Measurements from ENCODE around the gene WDR70.
A peak's percentile ranks its signal among the peaks of the same experiment; 100 is the strongest.
"Not testable (repeated sequence)": the region's sequence is repeated elsewhere in the genome, so short reads cannot be mapped to it uniquely, and the experiment has no call there.

Gene WDR70

DNA sequence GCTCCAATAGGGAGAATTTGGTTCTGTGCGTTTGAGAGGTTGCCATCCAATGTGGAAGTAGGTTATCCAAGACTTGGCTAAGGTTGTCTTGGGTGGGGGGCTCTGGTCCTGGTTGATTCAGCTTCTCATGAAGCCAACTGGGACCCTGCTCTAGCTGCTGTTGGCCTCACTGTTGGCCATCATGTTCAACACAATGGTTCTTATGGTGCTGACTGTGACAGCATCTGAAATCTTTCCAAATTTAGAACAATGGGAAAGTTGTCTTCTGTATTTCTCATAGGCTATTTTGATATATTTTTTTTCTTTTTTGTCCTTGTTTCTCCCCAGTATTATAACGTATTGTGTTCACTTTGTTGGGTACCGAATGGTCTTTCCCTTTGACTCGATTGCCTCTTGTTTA, 388.8 kb downstream of the WDR70 start:
- peak; percentile 72 for DNase-seq (ENCODE audit: low spot score)

DNA sequence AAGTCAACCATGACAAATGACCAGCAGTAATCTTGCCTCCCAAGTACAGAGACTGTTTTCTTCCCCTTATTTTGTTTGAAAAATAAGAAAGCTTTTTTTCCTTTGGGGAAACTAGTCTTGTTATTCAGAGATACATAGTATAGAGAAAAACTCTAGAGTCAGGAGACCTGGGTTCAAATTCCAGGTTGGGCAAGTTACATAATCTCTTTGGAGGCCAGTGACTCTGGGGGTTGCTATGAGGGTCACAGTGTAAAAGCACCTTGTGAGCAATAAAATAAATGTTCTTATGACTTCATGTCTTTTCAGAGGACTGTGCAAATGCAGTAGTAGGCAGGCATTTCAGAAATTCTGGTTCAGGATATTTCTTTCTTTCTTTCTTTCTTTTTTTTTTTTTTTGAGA, 389.3 kb downstream of the WDR70 start:
- DNase-seq (ENCODE audit: low spot score): no peak

DNA sequence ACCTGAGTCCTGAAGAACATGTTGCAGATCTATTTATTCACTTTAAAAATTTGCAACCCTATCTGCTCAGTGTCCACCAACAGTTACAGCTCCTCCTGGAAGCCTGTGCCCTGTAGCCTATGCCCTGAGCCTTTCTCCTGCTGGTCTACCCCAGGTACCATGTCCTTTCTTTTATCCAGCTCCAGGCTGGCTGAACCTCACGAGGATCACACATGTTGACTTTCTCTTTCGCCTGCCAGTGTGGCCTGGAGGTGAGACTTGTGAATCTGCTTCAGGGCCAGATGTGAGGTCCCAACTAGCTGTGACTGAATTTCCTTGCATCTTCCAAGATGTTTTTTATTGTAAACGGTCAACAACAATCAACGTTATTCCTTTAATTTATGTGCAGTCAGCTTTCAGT, 390.0 kb downstream of the WDR70 start:
- no peak for DNase-seq (ENCODE audit: low spot score)

DNA sequence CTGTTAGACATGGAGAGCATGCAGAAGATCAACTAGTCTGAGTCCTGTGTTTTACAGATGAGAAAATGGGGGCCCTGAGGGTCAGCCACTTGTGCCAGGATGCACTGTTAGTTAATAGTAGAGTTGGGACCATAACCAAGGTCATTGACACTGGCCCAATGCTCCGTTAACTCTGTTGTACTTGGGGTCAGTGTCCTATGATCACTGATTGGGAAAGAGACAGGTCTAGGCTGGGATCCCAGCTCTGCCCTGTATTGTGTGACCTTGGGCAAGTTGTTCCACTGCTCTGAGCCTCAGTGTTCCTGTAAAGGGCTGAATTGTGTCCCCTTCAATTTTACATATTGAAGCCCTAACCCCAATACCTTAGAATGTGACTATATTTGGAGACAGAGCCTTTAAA, 390.7 kb downstream of the WDR70 start:
- DNase-seq (ENCODE audit: low spot score): no peak

DNA sequence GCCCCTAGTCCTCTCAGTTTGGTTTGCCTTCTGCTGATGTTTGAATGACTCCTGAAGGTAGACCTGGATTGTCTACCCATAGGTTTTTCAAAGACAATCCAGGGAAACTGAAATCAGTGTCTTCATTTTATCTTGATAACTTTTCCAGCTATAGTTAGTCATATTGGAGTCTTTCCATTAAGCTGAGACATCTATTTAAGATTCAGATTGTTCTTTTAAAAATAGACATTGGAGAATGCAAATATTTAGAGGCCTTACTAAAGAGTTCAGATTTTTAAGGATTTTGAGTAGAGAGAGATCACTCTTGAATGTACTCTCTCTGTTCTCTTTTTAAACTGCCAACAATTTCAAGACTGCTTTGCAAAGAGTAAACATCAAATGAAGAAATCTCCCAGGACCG, 391.7 kb downstream of the WDR70 start:
- DNase-seq (ENCODE audit: low spot score): no peak

DNA sequence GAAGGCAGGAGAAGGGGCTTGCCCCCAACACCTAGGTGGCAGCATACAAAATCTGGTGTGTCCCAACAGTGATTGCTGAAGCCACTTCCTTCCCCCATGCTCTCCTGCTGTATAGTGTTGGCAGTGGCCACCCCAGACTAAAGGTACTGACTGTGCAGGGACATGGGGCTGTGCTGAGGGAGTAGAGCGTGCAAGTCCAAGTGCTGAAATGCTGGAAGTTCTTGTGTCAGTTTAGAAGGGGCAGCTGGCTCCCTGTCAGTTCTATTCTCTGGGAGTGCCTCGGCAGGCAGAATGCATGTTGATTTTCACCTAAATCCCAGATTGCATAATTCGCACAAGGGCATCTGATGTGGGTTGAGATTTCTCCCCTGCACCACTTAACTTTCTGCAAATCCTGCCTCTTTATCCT, 392.1 kb downstream of the WDR70 start:
- no peak for DNase-seq (ENCODE audit: low spot score)

DNA sequence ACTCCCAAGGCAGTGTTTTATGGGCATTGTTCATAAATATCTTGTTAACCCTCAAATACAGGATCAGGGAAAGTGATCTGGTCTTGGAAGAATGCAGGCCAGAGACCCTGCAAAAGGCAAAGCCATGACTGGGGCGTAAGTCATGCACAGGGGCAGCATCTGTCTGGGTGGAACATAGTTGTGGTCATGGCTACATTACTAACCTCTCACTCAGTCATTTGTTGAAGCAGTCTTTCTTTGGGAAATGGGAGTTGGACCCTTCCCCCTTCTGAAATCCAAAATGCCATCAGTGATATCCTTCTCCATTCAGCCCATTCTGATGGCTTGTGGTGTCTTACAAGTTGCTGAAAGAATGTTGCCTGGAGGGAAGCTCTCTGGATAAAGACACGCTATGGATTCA, 392.6 kb downstream of the WDR70 start:
- no peak for DNase-seq (ENCODE audit: low spot score)

DNA sequence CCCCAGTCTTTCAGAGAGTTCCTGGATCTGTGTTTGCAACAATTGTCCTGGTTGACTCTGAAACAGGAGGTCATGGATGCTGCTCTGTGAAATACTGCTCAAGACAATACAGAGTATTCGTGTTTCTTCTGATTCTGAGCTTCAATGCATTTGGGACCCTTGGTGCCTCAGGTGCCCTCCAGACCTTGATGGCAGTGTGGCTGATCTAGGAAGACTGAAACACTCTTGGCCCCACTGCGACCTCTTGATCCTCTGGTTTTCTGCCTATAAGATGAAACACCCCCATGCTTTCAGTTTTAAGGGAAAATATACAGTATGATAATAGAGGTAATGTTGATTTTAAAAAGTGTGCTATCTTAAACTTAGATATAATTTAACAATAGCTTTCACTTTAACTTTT, 393.1 kb downstream of the WDR70 start:
- no peak for DNase-seq (ENCODE audit: low spot score)

DNA sequence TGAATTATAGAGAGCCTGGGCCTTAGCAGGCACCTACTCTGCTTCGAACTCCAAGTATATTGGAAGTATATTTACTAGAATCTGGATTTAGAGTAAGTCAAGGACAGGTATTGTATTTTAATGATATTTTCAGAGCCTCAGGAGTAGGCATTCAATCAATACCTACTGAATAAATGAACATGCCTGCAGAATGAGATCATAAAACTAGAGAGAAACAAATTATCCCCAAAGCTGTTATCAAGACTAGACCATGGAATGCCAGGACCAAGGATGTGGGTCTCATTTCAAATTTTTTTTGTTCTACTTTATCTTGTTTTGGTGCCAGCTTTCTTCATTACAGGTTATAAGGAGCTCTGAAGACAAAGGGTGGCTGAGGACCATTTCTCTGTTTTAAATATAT, 394.7 kb downstream of the WDR70 start:
- DNase-seq (ENCODE audit: low spot score): no peak

DNA sequence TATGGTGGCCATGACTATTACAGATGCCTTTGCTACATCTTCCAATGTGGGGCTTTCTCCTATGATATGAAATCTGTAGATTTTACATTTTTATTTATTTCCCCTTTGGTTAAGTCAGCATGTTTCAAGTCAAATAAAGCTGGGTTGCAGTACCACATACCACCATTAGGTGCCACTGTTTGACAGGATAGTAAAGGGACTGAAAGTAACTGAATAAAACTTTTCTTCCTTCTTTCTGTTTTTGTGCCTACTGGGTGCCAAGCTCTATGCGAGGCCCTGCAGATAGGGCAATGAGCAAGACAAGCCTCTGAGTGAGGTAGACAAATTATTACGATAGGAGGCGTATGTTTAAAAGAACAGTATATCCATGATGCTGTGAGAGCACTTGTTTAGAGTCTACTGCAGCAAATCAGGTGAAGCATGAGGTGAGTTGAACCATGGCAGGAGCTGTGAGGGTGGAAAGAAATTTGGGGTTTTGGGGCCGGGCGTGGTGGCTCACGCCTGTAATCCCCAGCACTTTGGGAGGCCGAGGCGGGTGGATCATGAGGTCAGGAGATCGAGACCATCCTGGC, 395.9 kb downstream of the WDR70 start:
- no peak for DNase-seq (ENCODE audit: low spot score)

DNA sequence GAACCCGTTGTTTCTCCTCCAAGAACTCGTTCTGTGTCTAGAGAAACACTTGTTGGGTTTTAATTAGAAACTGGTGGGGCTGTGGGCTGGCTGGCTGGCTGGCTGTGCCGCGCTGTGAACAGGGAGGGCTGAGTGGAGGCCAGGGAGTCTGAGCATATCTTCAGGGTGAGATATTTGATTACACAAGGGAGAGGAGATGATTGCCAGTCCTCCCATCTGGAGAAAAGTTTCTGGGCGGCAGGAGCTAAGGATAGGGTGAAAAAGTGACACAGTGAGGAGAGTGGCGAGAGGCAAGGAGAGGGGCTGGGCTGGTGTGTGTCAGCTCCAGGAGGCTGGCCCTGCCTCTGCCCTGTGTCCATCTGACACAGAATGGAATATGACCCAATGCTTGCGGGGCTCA, 397.7 kb downstream of the WDR70 start:
- no peak for DNase-seq (ENCODE audit: low spot score)

DNA sequence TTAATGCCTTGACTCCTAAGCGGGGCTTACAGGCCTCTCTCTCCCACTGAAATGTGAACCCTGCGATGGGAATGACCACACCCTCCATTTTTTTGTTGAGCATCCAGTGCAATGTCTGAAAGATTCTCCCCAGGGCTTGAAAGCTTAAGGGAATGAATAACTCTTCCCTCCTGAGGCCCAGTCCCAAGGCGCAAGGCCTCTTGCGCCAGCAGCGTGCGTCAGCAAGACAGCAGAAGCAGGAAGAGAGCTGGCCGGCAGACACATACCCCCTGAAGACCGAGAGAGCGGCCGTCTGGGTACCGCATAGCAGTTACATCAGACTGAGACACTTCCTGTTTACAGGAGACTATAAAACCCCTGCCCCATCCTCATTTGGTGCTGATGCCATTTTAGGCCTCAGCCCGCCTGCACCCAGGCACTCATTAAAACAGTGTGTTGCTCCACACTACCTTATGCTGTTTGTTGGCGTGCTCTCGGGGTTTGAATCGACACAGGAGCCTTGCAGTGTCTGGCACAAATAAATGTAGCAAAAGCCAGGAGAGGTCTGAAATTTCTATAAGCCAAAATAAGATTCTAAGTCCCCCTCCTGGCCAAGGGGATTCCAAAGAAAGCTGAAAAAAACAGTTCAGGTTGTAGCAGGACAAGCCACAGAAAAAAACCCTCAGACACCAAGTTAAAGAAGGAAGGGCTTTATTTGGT, 398.5 kb downstream of the WDR70 start:
- no peak for DNase-seq (ENCODE audit: low spot score)

DNA sequence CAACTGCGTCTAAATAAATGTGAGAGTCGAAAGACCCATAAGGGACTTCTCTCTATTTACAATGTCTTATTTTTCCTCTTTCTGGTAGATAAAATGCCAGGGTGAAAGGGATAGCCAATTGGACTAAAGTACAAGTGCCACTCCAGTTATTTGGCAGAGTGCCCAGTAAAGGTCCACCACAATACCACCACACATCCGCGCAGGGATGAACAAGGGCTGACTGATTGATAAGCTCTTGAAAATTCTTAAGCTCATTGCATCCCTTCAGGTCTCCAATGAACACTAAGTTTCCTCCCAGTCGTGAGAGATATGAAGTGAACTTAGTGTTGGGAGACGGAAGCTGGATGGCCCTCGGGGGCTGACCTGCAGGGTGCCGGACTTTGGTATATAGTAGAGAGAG, 402.3 kb downstream of the WDR70 start:
- not testable (repeated sequence) for DNase-seq (ENCODE audit: low spot score)

DNA sequence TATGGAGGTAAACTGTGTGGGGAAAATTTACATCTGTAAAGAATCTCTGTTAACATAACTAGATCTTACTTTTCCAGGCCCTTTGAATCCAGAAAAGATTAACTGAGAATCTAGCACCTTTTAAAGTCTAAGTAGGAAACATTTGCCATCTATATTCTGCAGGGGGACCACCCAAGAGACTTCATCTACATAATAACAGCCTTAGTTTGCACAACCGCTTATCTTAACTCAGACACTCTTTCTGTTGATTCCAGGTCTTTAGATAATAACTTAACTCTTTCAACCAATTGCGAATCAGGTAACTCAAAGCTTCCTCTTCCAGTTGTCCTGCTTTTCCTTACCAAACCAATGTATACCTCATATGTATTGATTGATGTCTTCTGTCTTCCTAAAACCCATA, 407.3 kb downstream of the WDR70 start:
- DNase-seq (ENCODE audit: low spot score): no peak

DNA sequence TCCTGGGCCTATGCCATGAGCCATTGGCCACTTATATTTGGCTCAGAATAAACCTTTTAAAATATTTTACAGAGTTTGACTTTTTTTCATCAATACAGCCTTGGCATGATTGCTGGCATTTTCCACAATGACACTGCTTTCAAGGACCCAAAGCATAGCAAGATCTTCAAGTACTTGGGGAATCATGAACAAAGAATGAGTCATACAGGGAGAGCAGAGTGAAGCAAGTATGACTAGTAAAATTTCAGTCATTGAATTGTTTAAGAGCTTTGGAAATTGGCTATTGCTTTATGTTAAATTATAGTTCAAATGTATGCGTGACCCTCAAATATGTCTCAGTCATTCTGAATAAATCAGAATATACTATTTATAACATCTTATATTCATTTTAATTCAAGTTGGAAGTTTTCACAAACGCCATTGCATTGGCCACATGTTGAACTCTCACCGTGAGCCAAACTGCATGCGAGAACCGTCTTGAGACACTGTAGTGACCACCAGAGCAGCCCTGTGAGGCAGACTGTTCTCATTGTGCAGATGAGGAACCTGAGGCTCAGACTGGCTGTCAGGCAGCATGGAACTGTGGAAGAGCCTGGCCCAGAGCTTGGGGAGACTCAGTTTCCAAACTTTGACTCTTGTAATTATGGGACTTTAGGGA, 407.9 kb downstream of the WDR70 start:
- DNase-seq (ENCODE audit: low spot score): no peak

DNA sequence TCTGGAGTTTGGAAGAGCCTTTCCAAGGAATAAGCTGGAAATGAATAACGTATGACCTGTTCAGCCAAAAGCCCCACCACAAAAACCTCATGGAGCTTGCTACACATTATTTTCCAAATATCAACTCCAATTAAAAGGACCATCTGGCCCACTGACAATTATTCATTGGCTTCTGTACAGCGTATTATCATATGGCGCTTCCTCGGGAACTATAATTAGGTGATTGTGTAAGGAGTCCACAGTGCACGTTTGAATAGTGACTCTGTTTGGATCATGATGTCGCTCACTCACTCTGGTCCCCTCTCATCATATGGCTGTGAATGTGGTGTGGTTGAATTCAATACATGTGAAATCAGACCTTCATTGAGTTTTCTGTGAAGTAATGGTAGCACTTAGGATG, 408.6 kb downstream of the WDR70 start:
- no peak for DNase-seq (ENCODE audit: low spot score)

DNA sequence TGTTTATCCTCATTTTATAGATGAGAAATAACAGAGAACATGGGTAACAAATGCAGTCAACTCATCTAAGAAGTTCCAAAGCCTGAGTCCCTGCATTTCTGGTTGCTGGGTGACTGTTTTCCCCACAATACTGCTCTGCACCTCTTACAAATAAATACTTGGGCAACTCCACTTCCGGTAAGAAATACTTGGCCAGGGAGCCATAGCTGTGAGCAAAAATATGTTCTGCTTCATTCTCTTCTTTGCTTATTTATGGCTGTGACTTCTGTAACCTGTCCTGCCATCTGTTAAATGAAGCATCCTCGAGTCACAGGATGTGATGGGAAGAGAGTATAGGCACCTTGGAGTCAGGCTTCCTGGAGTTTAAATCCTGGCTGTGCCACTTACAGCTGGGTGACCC, 410.9 kb downstream of the WDR70 start:
- no peak for DNase-seq (ENCODE audit: low spot score)

DNA sequence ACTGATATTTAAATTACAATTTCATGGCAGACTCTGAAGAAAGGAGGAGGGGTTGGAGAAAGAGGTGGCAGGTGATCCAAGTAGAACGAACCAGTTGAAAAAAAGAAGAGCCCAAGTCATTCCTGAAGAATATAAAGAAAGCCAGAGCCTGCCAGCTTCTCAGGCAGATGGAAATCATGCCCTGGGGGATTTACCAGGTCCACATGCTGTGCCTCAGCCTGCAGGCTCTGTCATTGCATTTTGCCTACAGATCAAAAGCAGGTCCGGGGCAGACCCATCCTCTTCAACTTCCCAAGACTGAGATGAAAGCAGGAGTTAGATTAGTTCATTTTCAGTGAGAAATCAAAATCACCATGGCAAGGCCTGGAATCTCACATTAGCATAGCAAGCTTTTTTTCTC, 412.2 kb downstream of the WDR70 start:
- DNase-seq (ENCODE audit: low spot score): no peak

DNA sequence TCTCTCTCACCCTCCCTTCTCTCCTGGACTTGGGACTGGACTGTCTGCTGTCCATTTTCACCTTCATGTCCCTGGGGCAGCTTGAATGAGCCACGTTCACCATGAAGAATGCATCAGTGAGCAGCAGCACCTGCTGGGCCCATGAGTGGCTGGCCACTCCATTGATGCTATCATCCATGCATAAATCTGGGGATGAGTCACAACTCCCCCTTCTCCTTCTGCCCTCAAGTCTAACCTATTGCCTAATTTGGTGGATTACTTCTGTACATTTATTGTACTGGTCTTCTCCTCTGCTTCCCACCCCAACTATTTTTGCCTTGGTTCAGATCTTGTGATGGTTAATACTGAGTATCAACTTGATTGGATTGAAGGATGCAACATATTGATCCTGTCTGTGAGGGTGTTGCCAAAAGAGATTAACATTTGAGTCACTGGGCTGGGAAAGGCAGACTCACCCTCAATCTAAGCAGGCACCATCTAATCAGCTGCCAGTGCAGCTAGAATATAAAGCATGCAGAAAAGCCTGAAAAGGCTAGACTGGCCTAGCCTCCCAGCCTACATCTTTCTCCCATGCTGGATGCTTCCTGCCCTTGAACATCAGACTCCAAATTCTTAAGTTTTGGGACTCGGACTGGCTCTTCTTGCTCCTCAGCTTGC, 414.0 kb downstream of the WDR70 start:
- no peak for DNase-seq (ENCODE audit: low spot score)

DNA sequence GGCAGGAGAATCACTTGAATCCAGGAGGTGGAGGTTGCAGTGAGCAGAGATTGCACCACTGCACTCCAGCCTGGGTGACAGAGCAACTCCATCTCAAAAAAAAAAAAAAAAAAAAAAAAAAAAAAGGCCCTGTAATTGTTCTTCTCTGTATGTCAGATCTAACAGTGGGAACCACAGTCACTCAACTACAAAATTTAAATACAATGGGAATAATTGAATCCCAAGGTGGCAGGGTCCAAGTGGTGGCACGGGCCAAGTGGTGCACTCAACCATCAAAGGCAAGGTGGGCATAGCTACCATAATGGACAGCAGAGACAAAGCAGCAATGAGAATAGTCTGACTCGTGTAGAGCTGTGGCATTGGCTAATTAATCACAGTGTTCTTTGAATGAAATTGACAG, 416.2 kb downstream of the WDR70 start:
- not testable (repeated sequence) for DNase-seq (ENCODE audit: low spot score)

DNA sequence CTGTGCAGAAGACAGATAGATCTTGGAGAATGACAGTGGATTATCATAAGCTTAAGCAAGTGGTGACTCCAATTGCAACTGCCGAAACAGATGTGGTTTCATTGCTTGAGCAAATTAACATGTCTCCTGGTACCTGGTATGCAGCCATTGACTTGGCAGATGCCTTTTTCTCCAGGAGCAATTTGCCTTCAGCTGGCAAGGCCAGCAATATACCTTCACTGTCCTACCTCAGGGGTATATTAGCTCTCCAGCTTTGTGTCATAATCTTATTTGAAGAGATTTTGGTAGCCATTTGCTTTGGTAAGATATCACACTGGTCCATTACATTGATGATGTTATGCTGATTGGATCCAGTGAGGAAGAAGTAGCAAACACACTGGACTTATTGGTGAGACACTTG, 417.3 kb downstream of the WDR70 start:
- not testable (repeated sequence) for DNase-seq (ENCODE audit: low spot score)

DNA sequence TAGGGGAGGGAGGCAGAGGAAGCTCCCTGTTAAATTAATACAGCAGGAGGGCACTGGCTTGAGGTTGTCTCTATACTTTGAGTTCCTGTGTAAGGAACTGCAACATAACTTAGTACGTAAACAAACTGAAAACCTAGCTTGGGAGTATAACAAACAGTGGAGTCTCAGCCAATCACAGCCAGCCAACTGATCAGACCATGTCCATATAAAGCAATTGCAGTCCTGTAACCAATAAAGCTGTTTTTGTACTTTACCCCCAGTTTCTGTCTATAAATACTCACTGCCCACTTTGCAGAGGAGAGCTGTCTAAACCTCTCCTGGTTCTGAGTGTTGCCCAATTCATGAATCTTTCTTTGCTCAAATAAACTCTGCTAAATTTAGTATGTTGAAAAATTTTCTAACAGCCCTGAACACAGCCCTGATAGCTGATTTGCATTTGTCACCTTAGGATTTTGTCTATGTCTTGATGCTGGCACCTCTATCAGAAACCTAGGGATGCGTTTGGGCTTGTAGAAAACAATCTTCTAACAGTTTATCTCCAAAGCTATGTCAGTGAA, 420.8 kb downstream of the WDR70 start:
- no peak for DNase-seq (ENCODE audit: low spot score)

DNA sequence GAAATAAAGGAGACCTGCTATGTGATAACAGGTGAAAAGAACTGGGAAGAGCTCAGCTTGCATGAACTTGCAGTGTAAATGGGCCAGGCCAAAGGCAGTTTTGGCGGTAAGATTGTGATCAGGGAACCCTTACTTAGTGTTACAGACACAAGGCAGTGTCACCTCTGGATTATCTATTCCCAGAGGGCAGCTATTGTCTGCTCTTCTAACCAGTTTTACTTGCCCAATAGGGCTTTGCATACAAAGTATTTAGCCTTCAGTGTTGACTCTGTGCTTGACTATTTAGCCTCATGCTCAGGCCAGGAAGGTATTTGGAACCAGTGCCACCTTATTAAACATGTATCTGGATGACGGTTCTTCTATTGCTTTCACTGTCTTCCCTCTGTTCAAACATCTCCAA, 422.4 kb downstream of the WDR70 start:
- no peak for DNase-seq (ENCODE audit: low spot score)

All from Ammon's horn (tissue), 1 donor.